AG09309 (cell line): ENCODE results near the gene ARL4A.
A peak's percentile ranks its signal among the peaks of the same experiment; 100 is the strongest.

ENCODE experiments used
- DNase-seq: peaks from one replicate; pipeline ENCODE4 v3.0.0-alpha.2; 2010; ENCODE audit warnings: low read depth
- H3K4me3 ChIP-seq: 2 replicates; pipeline ENCODE4 v1.5.1; 2011; ENCODE audit warnings: mild to moderate bottlenecking, low read depth, low read length, moderate library complexity; ENCODE audit not compliant: control insufficient read depth
- CTCF ChIP-seq: IDR thresholded peaks from 2 replicates; pipeline ENCODE4 v1.5.1; 2011; ENCODE audit warnings: mild to moderate bottlenecking, low read depth, low read length, inconsistent platforms; ENCODE audit not compliant: insufficient read depth, control insufficient read depth; ENCODE audit errors: missing control alignments

ARL4A gene

GRCh38 chr7:12701433-12701832 lies 14.0 kb downstream of the ARL4A start:
- no peak overlapping the region for H3K4me3 ChIP-seq
- TF ChIP-seq CTCF: no peak
- DNase-seq: no peak

GRCh38 chr7:12703881-12704280 lies 16.4 kb downstream of the ARL4A start:
- no peak overlapping the region for H3K4me3 ChIP-seq
- DNase-seq: no peak
- TF ChIP-seq CTCF: no peak

GRCh38 chr7:12705878-12706277 lies 18.4 kb downstream of the ARL4A start:
- no peak overlapping the region for H3K4me3 ChIP-seq
- no peak for DNase-seq
- no peak for TF ChIP-seq CTCF

- H3K4me3 ChIP-seq: no peak overlapping the region
- DNase-seq: no peak
- TF ChIP-seq CTCF: no peak
These were observed 19.6 kb downstream of the ARL4A start for GRCh38 chr7:12706900-12707536.

GRCh38 chr7:12708314-12708713 lies 20.9 kb downstream of the ARL4A start:
- no peak for TF ChIP-seq CTCF
- no peak overlapping the region for H3K4me3 ChIP-seq
- no peak for DNase-seq

- TF ChIP-seq CTCF: no peak
- DNase-seq: peak; percentile 91
- H3K4me3 ChIP-seq: no peak overlapping the region
These were observed 22.5 kb downstream of the ARL4A start for GRCh38 chr7:12709726-12710502.
